Vagina (tissue), 2 donors: Measurements from ENCODE around the gene HOXB1. TPM values are rescaled to one million over a fixed set of nuclear protein-coding genes. Genes with fewer than 3 reads are reported as not detected.

Experiments used
- DNase-seq, 2 donors: peaks; one replicate each; pipeline ENCODE4 v3.0.0-alpha.2; 2017; ENCODE audit errors: extremely low spot score in 2 of 2
- H3K27ac ChIP-seq: fragments of 200-600 bp; sonication (generic); one replicate; pipeline ENCODE4 v1.5.1; 2019
- H3K27me3 ChIP-seq: fragments of 200-600 bp; sonication (generic); one replicate; pipeline ENCODE4 v1.5.1; 2019
- H3K36me3 ChIP-seq, 2 donors: fragments of 200-600 bp; sonication (generic); one replicate each; pipeline ENCODE4 v1.5.1; 2017 to 2019
- H3K4me1 ChIP-seq: fragments of 200-600 bp; sonication (generic); one replicate; pipeline ENCODE4 v1.5.1; 2019
- H3K4me3 ChIP-seq, 2 donors: fragments of 200-600 bp; sonication (generic); 1 replicate in 1 of 2; 2 replicates in 1 of 2; pipeline ENCODE4 v1.5.1; 2016 to 2019
- H3K9me3 ChIP-seq: fragments of 200-600 bp; sonication (generic); one replicate; pipeline ENCODE4 v1.5.1; 2019
- CTCF ChIP-seq, 3 experiments: fragments of 450-650 bp in 2 of 3; fragments of 200-600 bp in 1 of 3; sonication (generic) in 1 of 3; IDR thresholded peaks; one replicate each; pipeline ENCODE4 v1.5.1; 2017 to 2019; ENCODE audit warnings: antibody characterized with exemption in 3 of 3, mild to moderate bottlenecking in 2 of 3, moderate library complexity in 2 of 3
- POLR2A ChIP-seq, 2 donors: fragments of 450-650 bp; IDR thresholded peaks; one replicate each; pipeline ENCODE4 v1.6.1; 2017; ENCODE audit warnings: antibody characterized with exemption in 2 of 2, mild to moderate bottlenecking in 2 of 2, moderate library complexity in 2 of 2
- POLR2AphosphoS5 ChIP-seq, 2 donors: sonication (generic); formaldehyde crosslinking; IDR thresholded peaks; one replicate each; pipeline ENCODE4 v1.9.0; 2017; ENCODE audit warnings: antibody characterized with exemption in 2 of 2, mild to moderate bottlenecking in 2 of 2, low read depth in 1 of 2; ENCODE audit not compliant: insufficient read depth in 1 of 2
- intact Hi-C: fragments of 100-400 bp; cut with DNase I; formaldehyde crosslinking; loops from one replicate; pipeline ENCODE4 v1.15.1; 2023
- total RNA-seq: library from RNA; depleted of rRNA; stranded (reverse); fragments of >200 nt; gene quantifications from one replicate; pipeline ENCODE4 v1.2.3, GENCODE V29; 2016

The HOXB1 gene
- total RNA-seq, 1 donor from 2014 or later: not detected

DNA sequence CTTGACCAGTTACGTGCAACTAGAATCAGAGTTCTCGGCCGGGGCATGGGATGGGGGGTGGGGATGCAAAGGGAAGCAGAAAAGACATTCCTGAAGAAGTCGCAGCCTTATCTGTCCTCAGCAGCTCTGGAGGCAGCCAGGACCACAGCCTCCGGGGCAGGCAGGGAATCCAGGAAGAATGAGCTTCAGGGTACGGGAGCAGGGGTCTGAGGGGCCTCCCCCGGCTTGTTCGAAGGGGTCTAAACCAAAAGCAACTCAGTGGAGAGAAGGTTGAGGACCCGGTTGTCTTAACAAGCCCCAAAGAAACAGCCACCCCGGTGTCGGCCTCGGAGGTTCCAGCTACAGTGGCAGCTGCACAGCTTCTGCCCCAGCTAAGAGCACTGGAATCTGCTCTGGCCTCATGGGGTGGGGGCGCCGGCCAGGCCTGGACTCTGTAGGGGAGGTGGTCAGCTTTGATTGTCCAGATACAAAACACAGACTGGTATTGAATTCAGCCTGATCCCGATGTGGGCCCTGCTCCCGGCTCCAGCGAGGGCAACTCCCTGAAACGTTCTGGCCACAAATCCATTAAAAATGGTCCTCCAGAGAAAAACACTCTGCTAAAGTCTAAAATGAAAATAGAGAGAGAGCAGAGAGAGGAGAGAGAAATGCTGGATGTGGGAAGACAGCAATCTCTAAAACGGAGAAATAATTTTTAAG lies 39.7 kb upstream of the HOXB1 start:
- no peak for TF ChIP-seq CTCF (IDR thresholded peaks at IDR 0.05)
- TF ChIP-seq POLR2AphosphoS5 (IDR thresholded peaks at IDR 0.05; ENCODE audit: insufficient read depth in 1 of 2, low read depth in 1 of 2): no peak
- H3K4me3 ChIP-seq: no peak overlapping the region
- no peaks in the 10 kb centered on the region for H3K36me3 ChIP-seq
- H3K27me3 ChIP-seq: peaks cover 9% of the 10 kb centered on the region
- peaks cover 5% of the 10 kb centered on the region for H3K4me1 ChIP-seq
- H3K9me3 ChIP-seq: no peaks in the 10 kb centered on the region
- H3K27ac ChIP-seq: peak overlapping the region; percentile 5
- intact Hi-C loops: no loop called here
- no peak for DNase-seq

DNA sequence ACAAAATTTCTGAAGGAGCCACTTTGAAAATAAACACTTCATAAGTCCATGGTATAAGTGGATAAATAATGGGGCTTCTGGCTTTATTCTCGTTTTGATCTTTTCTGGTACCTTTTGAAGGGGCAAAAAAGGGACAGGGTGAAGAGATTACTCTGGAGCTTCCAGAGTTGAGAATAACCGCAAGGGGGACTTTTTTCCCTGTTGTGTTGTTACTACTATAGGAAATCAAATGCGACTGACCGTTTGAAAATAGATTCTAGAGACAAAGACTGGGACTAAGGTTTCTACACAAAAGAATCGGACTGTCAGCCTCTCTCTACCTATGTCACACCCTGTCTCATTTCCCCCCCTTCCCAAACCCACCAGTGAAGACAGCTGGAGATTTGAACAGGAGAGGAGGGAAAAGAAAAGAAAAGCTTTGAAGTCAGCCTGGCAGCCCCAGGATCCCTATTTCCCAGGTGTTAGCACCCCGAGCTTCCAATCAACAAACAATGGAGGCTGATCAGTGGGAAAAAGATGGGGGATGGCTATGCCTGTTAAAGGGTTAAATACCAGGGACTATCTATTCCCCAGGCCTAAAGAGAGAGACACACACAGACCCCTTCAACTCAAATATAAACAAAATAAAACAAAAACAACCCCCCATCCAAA lies 39.0 kb upstream of the HOXB1 start:
- Histone ChIP-seq H3K27me3 (peaks cover 9% of the 10 kb centered on the region), H3K4me1 (no peaks in the 10 kb centered on the region), H3K27ac (peak overlapping the region; percentile 5), H3K4me3 (no peak overlapping the region), H3K9me3 (no peaks in the 10 kb centered on the region), H3K36me3 (no peaks in the 10 kb centered on the region)
- intact Hi-C loops: no loop called here
- no peak for TF ChIP-seq CTCF (IDR thresholded peaks at IDR 0.05)
- TF ChIP-seq POLR2A (IDR thresholded peaks at IDR 0.05): no peak
- no peak for TF ChIP-seq POLR2AphosphoS5 (IDR thresholded peaks at IDR 0.05; ENCODE audit: insufficient read depth in 1 of 2, low read depth in 1 of 2)
- no peak for DNase-seq

DNA sequence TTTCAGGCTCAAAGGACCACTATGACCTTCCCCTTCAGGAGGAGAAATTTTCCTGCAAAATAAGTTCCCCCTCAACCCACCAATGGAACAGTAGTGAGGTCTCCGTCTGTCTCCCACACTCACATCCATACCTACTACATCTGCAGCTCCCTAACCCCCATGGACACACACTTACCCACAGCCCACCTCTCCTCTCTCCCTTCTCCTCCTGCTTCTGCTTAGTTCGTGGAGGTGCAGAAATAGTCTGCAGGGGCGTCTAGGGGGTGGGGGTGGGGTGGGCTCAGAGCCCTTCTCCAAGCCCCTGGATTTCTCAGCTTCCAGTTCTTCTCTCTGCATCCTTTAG lies 38.4 kb upstream of the HOXB1 start:
- DNase-seq: no peak
- no peaks in the 10 kb centered on the region for H3K36me3 ChIP-seq
- intact Hi-C loops: no loop called here
- no peak for TF ChIP-seq POLR2AphosphoS5 (IDR thresholded peaks at IDR 0.05; ENCODE audit: insufficient read depth in 1 of 2, low read depth in 1 of 2)
- no peak for TF ChIP-seq CTCF (IDR thresholded peaks at IDR 0.05)
- TF ChIP-seq POLR2A (IDR thresholded peaks at IDR 0.05): no peak
- H3K4me3 ChIP-seq: no peak overlapping the region
- no peaks in the 10 kb centered on the region for H3K4me1 ChIP-seq
- H3K27ac ChIP-seq: no peak overlapping the region
- H3K9me3 ChIP-seq: no peaks in the 10 kb centered on the region
- H3K27me3 ChIP-seq: peaks cover 9% of the 10 kb centered on the region

DNA sequence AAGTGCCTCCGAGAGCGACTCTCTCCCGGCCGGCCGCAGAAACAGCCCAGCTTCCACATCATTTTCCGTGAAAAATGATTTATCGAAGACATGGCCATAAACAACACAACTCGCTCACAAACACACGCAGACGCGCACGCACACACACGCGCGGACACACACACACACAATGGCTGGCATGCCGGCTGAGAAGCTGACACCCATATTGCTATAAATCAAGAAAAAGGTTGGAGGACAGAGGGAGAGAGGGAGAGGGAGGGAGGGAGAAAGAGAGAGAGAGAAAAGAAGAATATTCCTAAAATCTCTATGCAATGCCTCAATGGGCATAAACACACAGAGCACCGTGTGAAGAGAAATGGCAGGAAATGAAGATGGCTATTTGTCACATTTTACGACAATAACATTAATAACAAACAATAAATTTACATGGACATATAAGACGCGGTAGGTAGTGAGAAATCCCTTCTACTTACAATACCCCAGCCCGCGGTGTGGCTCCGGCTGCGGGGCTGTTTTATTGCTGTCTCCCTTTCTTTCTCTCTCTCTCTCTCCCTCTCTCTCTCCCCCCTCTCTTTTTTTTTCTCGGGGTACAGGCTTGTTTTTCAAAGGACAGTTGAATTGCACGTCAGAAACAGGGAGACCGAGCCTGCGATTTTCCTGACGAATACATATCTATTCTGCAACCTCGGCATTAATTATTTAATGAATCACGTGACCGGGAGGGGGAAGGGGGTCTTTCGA lies 37.9 kb upstream of the HOXB1 start:
- H3K36me3 ChIP-seq: no peaks in the 10 kb centered on the region
- H3K27me3 ChIP-seq: peaks cover 9% of the 10 kb centered on the region
- no peaks in the 10 kb centered on the region for H3K9me3 ChIP-seq
- no peak overlapping the region for H3K27ac ChIP-seq
- no peak for DNase-seq
- TF ChIP-seq POLR2A (IDR thresholded peaks at IDR 0.05) (no peak), CTCF (IDR thresholded peaks at IDR 0.05) (no peak), POLR2AphosphoS5 (IDR thresholded peaks at IDR 0.05; ENCODE audit: insufficient read depth in 1 of 2, low read depth in 1 of 2) (no peak)
- no peak overlapping the region for H3K4me3 ChIP-seq
- intact Hi-C loops: no loop called here
- no peaks in the 10 kb centered on the region for H3K4me1 ChIP-seq
